ENCODE results near the gene AHRR. TPM values are rescaled to one million over a fixed set of nuclear protein-coding genes. Genes with fewer than 3 reads are reported as not detected.

Gene AHRR
- total and polyA plus RNA-seq, 3 donors from 2014 or later: 36.9 to 68.5 (median 43.4) TPM

DNA sequence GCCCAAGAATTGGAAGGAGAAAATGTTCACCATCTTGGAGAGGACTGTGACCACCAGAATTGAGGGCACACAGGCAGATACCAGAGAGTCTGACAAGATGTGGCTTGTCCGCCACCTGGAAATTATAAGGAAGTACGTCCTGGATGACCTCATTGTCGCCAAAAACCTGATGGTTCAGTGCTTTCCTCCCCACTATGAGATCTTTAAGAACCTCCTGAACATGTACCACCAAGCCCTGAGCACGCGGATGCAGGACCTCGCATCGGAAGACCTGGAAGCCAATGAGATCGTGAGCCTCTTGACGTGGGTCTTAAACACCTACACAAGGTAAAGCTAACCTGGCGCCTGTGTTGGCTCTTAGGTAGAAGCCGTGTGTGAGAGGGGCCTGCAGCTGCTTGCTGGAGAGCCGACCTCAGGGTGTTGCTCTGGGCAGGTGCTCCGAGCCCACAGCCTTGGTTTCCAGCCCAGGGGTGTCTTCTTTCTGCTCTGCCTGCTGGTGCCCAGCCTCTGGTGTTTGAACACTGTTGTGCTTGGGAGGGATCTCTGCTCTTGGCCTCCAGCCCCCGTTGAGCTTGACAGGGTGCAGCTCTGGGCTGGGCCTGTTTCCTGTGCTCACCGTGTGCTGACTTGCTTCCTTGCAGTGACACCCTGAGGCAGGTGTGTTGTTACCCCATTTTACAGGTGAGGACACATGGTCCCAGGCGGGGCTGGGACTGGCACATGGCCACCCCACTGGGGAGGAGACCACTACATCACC lies 132.4 kb downstream of the AHRR start:
- Histone ChIP-seq H3K4me1 (no peaks in the 10 kb centered on the region), H3K4me3 (no peak overlapping the region), H3K27me3 (no peaks in the 10 kb centered on the region), H3K9me3 (no peaks in the 10 kb centered on the region), H3K36me3 (ENCODE audit: low read depth, missing control alignments) (no peaks in the 10 kb centered on the region), H3K27ac (no peak overlapping the region)
- intact Hi-C loops (cut with DNase I; ENCODE audit: low total_unique reads): no loop called here
- 90 to 94% methylated on average over 14 to 16 of the region's 16 CpGs for WGBS, 2 donors
- TF ChIP-seq POLR2A (IDR thresholded peaks at IDR 0.05): no peak
- TF ChIP-seq CTCF (IDR thresholded peaks at IDR 0.05): no peak
- DNase-seq: no peak

DNA sequence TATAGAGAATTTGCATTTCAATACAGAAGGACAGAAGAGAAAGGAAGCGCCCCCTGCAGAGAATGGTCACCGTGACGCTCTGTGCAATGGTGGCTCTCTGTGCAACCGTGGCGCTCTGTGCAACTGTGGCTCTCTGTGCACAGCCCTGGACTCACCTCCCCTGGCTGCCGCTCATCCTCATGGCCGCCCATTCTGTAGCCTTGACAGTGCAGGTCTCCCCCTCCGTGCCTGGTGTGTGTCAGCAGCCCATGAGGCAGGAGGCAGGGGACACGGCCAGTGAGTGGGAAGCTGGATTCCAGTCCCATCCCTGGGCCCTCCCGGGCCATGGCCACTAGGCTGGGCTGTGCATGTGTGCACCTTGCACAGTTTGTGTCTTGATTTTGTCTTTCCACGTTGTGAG lies 133.4 kb downstream of the AHRR start:
- Histone ChIP-seq H3K27ac (no peak overlapping the region), H3K27me3 (no peaks in the 10 kb centered on the region), H3K9me3 (no peaks in the 10 kb centered on the region), H3K36me3 (ENCODE audit: low read depth, missing control alignments) (no peaks in the 10 kb centered on the region), H3K4me3 (no peak overlapping the region), H3K4me1 (no peaks in the 10 kb centered on the region)
- WGBS, 2 donors: 85 to 86% methylated on average over 9 to 11 of the region's 11 CpGs
- DNase-seq: no peak
- intact Hi-C loops (cut with DNase I; ENCODE audit: low total_unique reads): no loop called here
- TF ChIP-seq POLR2A (IDR thresholded peaks at IDR 0.05): no peak
- no peak for TF ChIP-seq CTCF (IDR thresholded peaks at IDR 0.05)

GRCh38 chr5:455806-456205 lies 134.3 kb downstream of the AHRR start:
- 87 to 90% methylated on average over 11 of the region's 11 CpGs for WGBS, 2 donors

GRCh38 chr5:456351-457194 lies 135.1 kb downstream of the AHRR start:
- Histone ChIP-seq H3K9me3 (no peaks in the 10 kb centered on the region), H3K27me3 (no peaks in the 10 kb centered on the region), H3K36me3 (ENCODE audit: low read depth, missing control alignments) (no peaks in the 10 kb centered on the region), H3K27ac (no peak overlapping the region), H3K4me1 (no peaks in the 10 kb centered on the region), H3K4me3 (no peak overlapping the region)
- no peak for DNase-seq
- TF ChIP-seq POLR2A (IDR thresholded peaks at IDR 0.05): no peak
- no peak for TF ChIP-seq CTCF (IDR thresholded peaks at IDR 0.05)
- intact Hi-C loops (cut with DNase I; ENCODE audit: low total_unique reads): no loop called here
- 84 to 90% methylated on average over 14 to 28 of the region's 28 CpGs for WGBS, 2 donors

More at GRCh38 chr5:455806-456205, 134.3 kb downstream of the AHRR start:
- no peak for DNase-seq
- H3K36me3 ChIP-seq (ENCODE audit: low read depth, missing control alignments): no peaks in the 10 kb centered on the region
- no peak overlapping the region for H3K4me3 ChIP-seq
- intact Hi-C loops (cut with DNase I; ENCODE audit: low total_unique reads): no loop called here
- TF ChIP-seq POLR2A (IDR thresholded peaks at IDR 0.05) (no peak), CTCF (IDR thresholded peaks at IDR 0.05) (no peak)
- no peak overlapping the region for H3K27ac ChIP-seq
- no peaks in the 10 kb centered on the region for H3K27me3 ChIP-seq
- no peaks in the 10 kb centered on the region for H3K4me1 ChIP-seq
- no peaks in the 10 kb centered on the region for H3K9me3 ChIP-seq
